ENCODE data around the gene SUPT6H. TPM values are rescaled to one million over a fixed set of nuclear protein-coding genes. Genes with fewer than 3 reads are reported as not detected.
"Not testable (repeated sequence)": the region's sequence is repeated elsewhere in the genome, so short reads cannot be mapped to it uniquely, and the experiment has no call there.

Gene SUPT6H
- total RNA-seq, 4 donors from 2014 or later, result 61.5 to 101 (median 96.0) TPM

DNA sequence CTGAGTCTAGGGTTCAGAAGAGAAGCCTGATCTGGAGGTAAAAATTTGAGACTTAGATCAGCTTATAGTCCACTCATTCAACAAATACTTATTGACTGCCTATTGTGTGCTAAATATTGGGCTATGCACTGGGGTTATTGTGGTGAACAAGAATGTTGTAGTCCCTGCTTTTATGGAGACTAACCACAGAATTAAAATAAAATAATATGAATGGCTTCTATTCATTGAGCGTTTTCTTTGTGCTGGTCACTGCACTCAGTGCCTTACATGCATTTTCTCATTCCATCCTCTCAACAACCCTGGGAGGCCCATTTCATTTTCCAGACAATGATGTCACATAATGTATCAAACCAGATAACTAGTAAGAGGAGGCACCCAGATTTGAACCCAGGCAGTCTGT is 71.3 kb downstream of the SUPT6H start:
- no peak overlapping the region for H3K4me3 ChIP-seq
- H3K27ac ChIP-seq, result no peak overlapping the region
- no peak for DNase-seq

DNA sequence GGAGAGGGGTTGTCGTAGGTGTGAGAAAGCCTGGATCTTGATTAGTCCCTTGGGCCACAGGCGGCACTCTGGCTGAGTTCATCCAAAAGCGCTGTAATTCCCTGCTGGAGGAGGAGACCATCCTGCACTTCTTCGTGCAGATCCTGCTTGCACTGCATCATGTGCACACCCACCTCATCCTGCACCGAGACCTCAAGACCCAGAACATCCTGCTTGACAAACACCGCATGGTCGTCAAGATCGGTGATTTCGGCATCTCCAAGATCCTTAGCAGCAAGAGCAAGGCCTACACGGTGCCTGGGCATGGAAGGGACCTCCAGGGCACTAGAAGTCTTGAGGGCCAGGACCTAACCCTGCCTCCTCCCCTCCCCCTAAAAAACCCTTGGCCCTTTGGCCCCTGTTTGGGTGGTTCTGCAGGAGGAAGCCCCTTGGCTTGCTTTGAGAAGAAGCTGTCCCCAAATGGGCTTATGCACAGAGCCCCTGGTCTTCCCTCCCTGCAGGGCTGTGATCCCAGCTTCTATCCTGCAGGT is 72.8 kb downstream of the SUPT6H start:
- H3K9me3 ChIP-seq, result no peaks in the 10 kb centered on the region
- H3K27me3 ChIP-seq, result no peaks in the 10 kb centered on the region
- H3K27ac ChIP-seq, result peak overlapping the region in 1 of 4 donors; percentile 10
- no peaks in the 10 kb centered on the region for H3K36me3 ChIP-seq
- no peak for DNase-seq
- H3K4me3 ChIP-seq, result no peak overlapping the region
- H3K4me1 ChIP-seq, result peaks cover 0 to 11% (median 3%) of the 10 kb centered on the region in 4 donors
- no peak for TF ChIP-seq CTCF (IDR thresholded peaks at IDR 0.05)
- no peak for TF ChIP-seq POLR2A (IDR thresholded peaks at IDR 0.05)

More for the DNA sequence above, 71.3 kb downstream of the SUPT6H start:
- Histone ChIP-seq H3K9me3 (no peaks in the 10 kb centered on the region), H3K4me1 (peaks cover 0 to 7% (median 5%) of the 10 kb centered on the region in 4 donors), H3K27me3 (no peaks in the 10 kb centered on the region), H3K36me3 (no peaks in the 10 kb centered on the region)
- no peak for TF ChIP-seq CTCF (IDR thresholded peaks at IDR 0.05)
- no peak for TF ChIP-seq POLR2A (IDR thresholded peaks at IDR 0.05)

DNA sequence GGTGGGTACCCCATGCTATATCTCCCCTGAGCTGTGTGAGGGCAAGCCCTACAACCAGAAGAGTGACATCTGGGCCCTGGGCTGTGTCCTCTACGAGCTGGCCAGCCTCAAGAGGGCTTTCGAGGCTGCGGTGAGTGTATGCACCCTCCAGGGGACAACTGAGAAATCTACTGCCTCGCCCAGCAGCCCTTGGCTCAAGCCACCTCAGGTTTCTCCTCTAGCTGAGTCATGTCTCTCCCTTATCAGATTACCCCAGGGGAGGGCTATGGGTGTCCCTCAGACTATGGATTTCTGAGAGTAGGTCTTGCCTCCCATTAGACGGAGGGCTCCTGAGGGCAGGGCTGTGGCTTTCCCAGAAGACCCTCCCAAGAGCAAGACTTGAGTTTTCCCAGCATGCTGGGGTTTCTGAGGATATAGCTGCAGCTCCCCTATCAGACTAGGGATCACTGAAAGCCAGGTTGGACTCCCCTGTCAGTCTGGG is 73.3 kb downstream of the SUPT6H start:
- Histone ChIP-seq H3K9me3 (no peaks in the 10 kb centered on the region), H3K36me3 (no peaks in the 10 kb centered on the region), H3K4me3 (no peak overlapping the region), H3K27ac (peak overlapping the region in 1 of 4 donors; percentile 10), H3K27me3 (no peaks in the 10 kb centered on the region), H3K4me1 (peaks cover 0 to 13% (median 3%) of the 10 kb centered on the region in 4 donors)
- TF ChIP-seq POLR2A (IDR thresholded peaks at IDR 0.05) (no peak), CTCF (IDR thresholded peaks at IDR 0.05) (no peak)
- DNase-seq, result no peak

DNA sequence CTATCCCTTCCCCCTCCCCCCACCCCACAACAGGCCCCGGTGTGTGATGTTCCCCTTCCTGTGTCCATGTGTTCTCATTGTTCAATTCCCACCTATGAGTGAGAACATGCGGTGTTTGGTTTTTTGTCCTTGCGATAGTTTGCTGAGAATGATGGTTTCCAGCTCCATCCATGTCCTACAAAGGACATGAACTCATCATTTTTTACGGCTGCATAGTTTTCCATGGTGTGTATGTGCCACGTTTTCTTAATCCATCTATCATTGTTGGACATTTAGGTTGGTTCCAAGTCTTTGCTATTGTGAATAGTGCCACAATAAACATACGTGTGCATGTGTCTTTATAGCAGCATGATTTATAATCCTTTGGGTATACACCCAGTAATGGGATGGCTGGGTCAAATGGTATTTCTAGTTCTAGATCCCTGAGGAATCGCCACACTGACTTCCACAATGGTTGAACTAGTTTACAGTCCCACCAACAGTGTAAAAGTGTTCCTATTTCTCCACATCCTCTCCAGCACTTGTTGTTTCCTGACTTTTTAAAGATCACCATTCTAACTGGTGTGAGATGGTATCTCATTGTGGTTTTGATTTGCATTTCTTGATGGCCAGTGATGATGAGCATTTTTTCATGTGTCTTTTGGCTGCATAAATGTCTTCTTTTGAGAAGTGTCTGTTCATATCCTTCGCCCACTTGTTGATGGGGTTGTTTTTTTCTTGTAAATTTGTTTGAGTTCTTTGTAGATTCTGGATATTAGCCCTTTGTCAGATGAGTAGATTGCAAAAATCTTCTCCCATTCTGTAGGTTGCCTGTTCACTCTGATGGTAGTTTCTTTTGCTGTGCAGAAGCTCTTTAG is 74.1 kb downstream of the SUPT6H start:
- not testable (repeated sequence) for H3K27ac ChIP-seq, H3K27me3 ChIP-seq, DNase-seq, H3K36me3 ChIP-seq, H3K4me3 ChIP-seq, H3K9me3 ChIP-seq
- H3K4me1 ChIP-seq, result peaks cover 0 to 20% (median 5%) of the 10 kb centered on the region in 4 donors

DNA sequence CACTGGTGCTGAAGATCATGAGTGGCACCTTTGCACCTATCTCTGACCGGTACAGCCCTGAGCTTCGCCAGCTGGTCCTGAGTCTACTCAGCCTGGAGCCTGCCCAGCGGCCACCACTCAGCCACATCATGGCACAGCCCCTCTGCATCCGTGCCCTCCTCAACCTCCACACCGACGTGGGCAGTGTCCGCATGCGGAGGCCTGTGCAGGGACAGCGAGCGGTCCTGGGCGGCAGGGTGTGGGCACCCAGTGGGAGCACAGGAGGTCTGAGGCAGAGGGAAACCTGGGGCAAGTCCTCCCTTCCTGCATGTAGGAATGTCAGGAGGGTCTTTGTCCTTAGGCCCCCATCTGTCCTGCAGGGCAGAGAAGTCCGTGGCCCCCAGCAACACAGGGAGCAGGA is 75.3 kb downstream of the SUPT6H start:
- no peak for DNase-seq
- no peak for TF ChIP-seq CTCF (IDR thresholded peaks at IDR 0.05)
- TF ChIP-seq POLR2A (IDR thresholded peaks at IDR 0.05), result no peak

More for the DNA sequence above, 75.3 kb downstream of the SUPT6H start:
- no peaks in the 10 kb centered on the region for H3K27me3 ChIP-seq
- peaks cover 0 to 23% (median 9%) of the 10 kb centered on the region in 4 donors for H3K4me1 ChIP-seq
- peak overlapping the region in 1 of 4 donors; percentile 83 for H3K27ac ChIP-seq
- no peaks in the 10 kb centered on the region for H3K36me3 ChIP-seq
- H3K4me3 ChIP-seq, result peak overlapping the region in 1 of 4 donors; percentile 10
- no peaks in the 10 kb centered on the region for H3K9me3 ChIP-seq
